Neutrophil (primary cell): ENCODE data around the gene C4A.
"Not testable (repeated sequence)": the region's sequence is repeated elsewhere in the genome, so short reads cannot be mapped to it uniquely, and the experiment has no call there.

ENCODE experiments used
- H3K27ac ChIP-seq: fragments of 200-600 bp; sonication (generic); 2 replicates; pipeline ENCODE4 v1.5.1; 2016; ENCODE audit warnings: mild to moderate bottlenecking, moderate library complexity
- H3K27me3 ChIP-seq: fragments of 200-600 bp; sonication (generic); 2 replicates; pipeline ENCODE4 v1.6.0; 2016; ENCODE audit warnings: mild to moderate bottlenecking
- H3K36me3 ChIP-seq: fragments of 200-600 bp; sonication (generic); 2 replicates; pipeline ENCODE4 v1.5.1; 2017
- H3K4me1 ChIP-seq, 2 experiments: fragments of 200-600 bp in 1 of 2; sonication (generic) in 1 of 2; 1 replicate in 1 of 2; 2 replicates in 1 of 2; pipeline versions ENCODE4 v1.5.1 to v1.6.1; 2013 to 2016; ENCODE audit warnings: low read depth in 1 of 2, low read length in 1 of 2, mild to moderate bottlenecking in 1 of 2, moderate library complexity in 1 of 2; ENCODE audit not compliant: control insufficient read depth in 1 of 2, insufficient read depth in 1 of 2
- H3K4me3 ChIP-seq, 2 experiments: fragments of 200-600 bp in 1 of 2; sonication (generic) in 1 of 2; 1 replicate in 1 of 2; 2 replicates in 1 of 2; pipeline ENCODE4 v1.5.1; 2013 to 2016; ENCODE audit warnings: low read depth in 1 of 2, low read length in 1 of 2, mild to moderate bottlenecking in 1 of 2, moderate library complexity in 1 of 2
- H3K9me3 ChIP-seq: fragments of 200-600 bp; sonication (generic); 2 replicates; pipeline ENCODE4 v1.5.1; 2016

Gene C4A

DNA sequence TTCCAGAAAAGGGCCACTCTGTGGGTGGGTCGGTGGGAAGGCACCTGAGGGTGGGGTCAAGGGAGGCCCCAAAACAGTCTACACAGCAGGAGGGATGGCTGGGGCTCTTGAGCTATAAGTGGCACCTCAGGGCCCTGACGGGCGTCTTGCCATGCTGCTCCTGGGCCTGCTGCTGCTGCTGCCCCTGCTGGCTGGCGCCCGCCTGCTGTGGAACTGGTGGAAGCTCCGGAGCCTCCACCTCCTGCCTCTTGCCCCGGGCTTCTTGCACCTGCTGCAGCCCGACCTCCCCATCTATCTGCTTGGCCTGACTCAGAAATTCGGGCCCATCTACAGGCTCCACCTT, 23.7 kb downstream of the C4A start:
- H3K4me1 ChIP-seq, H3K4me3 ChIP-seq, H3K27ac ChIP-seq, H3K36me3 ChIP-seq, H3K9me3 ChIP-seq, H3K27me3 ChIP-seq: not testable (repeated sequence)

DNA sequence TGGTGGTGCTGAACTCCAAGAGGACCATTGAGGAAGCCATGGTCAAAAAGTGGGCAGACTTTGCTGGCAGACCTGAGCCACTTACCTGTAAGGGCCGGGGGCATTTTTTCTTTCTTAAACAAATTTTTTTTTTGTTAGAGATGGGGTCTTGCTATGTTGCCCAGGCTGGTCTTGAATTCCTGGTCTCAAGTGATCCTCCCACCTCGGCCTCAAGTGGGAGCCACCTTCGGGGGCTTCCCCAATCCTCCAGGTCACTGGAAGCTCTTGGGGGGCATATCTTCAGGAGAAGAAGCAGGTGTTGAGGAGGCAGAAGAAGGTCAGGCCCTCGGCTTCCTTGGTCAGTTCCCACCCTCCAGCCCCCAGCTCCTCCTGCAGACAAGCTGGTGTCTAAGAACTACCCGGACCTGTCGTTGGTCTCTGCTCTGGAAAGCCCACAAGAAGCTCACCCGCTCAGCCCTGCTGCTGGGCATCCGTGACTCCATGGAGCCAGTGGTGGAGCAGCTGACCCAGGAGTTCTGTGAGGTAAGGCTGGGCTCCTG, 24.2 kb downstream of the C4A start:
- H3K27me3 ChIP-seq, H3K4me3 ChIP-seq, H3K36me3 ChIP-seq, H3K9me3 ChIP-seq, H3K27ac ChIP-seq, H3K4me1 ChIP-seq: not testable (repeated sequence)

DNA sequence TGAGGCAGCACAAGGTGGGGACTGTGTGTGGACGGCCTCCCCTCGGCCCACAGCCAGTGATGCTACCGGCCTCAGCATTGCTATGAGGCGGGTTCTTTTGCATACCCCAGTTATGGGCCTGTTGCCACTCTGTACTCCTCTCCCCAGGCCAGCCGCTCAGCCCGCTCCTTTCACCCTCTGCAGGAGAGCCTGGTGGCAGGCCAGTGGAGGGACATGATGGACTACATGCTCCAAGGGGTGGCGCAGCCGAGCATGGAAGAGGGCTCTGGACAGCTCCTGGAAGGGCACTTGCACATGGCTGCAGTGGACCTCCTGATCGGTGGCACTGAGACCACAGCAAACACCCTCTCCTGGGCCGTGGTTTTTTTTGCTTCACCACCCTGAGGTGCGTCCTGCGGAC, 25.2 kb downstream of the C4A start:
- not testable (repeated sequence) for H3K27me3 ChIP-seq, H3K27ac ChIP-seq, H3K9me3 ChIP-seq, H3K36me3 ChIP-seq, H3K4me1 ChIP-seq, H3K4me3 ChIP-seq

- H3K9me3 ChIP-seq, H3K4me1 ChIP-seq, H3K36me3 ChIP-seq, H3K27ac ChIP-seq, H3K4me3 ChIP-seq, H3K27me3 ChIP-seq: not testable (repeated sequence)
Measured at GRCh38 chr6:32008037-32008436, 26.2 kb downstream of the C4A start.

DNA sequence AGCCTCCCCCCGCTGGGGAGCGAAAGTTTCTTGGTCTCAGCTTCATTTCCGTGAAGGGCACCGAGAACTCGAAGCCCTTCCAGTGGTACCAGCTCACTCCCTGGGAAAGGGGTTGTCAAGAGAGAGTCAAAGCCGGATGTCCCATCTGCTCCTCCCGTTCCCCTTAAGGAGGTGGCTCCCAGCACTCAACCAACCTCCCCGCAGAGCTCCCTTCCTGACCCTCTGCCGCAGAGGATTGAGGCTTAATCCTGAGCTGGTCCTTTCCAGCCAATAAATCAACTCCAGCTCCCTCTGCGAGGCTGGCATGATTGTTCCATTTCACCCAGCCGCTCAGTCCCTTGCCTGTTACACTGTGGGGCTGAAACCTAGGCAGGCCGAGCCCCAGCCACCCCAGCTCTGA, 26.8 kb downstream of the C4A start:
- not testable (repeated sequence) for H3K4me3 ChIP-seq, H3K27ac ChIP-seq, H3K36me3 ChIP-seq, H3K4me1 ChIP-seq, H3K27me3 ChIP-seq, H3K9me3 ChIP-seq

- not testable (repeated sequence) for H3K4me3 ChIP-seq, H3K27me3 ChIP-seq, H3K4me1 ChIP-seq, H3K9me3 ChIP-seq, H3K27ac ChIP-seq, H3K36me3 ChIP-seq
Measured at GRCh38 chr6:32009537-32009936, 27.7 kb downstream of the C4A start.

DNA sequence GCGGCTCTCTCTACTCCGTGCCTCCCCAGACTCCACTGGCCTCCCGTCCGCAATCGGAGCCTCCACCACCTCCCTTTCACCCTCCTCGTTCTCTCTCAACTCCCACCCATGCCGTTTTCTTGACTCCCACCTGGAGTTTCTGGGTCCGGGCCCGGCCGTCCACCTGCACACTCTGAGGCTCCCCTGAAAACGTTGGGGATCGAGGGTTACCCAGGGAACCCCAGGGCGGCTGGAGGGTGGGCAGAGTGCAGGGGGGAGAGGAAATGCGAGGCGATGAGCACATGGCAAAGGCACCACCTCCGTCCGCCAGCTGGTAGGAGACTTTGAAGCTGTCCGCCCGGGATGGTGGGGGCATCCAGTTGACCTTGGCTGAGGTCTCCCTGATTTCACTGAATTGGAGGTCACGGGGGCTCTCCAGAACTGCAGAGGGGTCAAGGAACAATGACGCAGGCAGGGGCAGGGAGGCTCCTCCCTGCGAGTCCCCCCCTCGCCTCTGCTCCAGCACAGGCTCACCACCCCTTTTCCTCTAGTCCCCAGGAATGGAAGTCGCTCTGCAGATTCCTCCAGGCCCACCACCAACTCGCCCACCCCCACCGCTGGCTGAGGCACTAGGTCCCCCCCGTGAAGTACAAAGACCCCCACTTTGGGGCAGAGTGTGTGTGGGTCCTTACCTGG, 29.1 kb downstream of the C4A start:
- H3K27ac ChIP-seq, H3K27me3 ChIP-seq, H3K4me1 ChIP-seq, H3K9me3 ChIP-seq, H3K4me3 ChIP-seq, H3K36me3 ChIP-seq: not testable (repeated sequence)

- not testable (repeated sequence) for H3K9me3 ChIP-seq, H3K27me3 ChIP-seq, H3K36me3 ChIP-seq, H3K4me1 ChIP-seq, H3K4me3 ChIP-seq, H3K27ac ChIP-seq
Measured at GRCh38 chr6:32012941-32013617, 31.2 kb downstream of the C4A start.

DNA sequence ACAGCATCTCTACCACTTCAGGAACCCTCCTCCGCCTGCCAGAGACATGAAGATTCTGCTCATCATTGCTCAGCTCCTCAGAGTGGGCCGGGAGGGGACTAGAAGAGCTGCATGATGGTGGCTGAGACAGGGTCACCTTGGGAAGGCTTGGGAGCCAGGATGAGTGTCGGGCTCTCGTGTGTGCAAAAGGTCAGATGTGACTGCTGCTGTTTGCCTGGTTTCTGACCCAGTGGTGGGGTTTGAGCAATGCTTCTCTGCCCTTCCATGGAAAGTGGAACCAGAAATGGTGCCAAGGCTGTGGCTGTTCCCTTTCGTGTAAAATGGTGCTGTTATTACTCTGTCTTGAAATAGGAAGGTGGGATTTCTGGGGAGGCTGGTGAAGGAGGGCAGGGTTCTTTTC, 31.9 kb downstream of the C4A start:
- H3K27ac ChIP-seq, H3K4me3 ChIP-seq, H3K36me3 ChIP-seq, H3K27me3 ChIP-seq, H3K9me3 ChIP-seq, H3K4me1 ChIP-seq: not testable (repeated sequence)

GRCh38 chr6:32014547-32014946, 32.7 kb downstream of the C4A start, which contains the start of gene C4B:
TSS of gene C4B (plus strand) at chr6:32014795. CDS start at chr6:32014846, 51 bp downstream.
- H3K27ac ChIP-seq, H3K4me1 ChIP-seq, H3K9me3 ChIP-seq, H3K4me3 ChIP-seq, H3K36me3 ChIP-seq, H3K27me3 ChIP-seq: not testable (repeated sequence)

DNA sequence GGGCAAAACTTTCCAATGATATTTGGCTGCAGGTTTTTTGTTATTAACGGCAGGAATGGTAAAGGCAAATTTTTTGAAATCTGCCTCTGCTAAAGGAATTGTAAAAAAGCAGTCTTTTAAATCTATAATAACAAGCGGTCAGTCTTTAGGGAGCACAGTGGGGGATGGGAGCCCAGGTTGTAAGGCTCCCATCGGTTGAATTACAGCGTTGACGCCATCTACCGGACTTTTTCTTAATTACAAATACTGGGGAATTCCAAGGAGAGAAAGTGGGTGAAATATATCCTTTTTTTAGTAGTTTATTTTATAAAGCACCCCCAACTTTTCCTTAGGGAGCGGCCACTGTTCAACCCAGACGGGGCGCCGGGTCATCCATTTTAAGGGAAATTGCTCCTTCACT, 40.2 kb downstream of the C4A start:
- not testable (repeated sequence) for H3K4me1 ChIP-seq, H3K36me3 ChIP-seq, H3K27me3 ChIP-seq, H3K4me3 ChIP-seq, H3K9me3 ChIP-seq, H3K27ac ChIP-seq

DNA sequence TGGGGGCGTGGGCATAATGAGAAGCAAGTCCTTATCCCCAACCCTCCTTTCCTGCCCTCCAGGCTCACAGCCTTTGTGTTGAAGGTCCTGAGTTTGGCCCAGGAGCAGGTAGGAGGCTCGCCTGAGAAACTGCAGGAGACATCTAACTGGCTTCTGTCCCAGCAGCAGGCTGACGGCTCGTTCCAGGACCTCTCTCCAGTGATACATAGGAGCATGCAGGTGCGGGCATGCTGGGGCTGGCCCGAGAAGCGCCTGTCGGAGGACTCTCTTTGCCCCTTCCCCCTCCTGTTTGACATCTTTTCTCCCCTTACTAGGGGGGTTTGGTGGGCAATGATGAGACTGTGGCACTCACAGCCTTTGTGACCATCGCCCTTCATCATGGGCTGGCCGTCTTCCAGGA, 46.8 kb downstream of the C4A start:
- not testable (repeated sequence) for H3K27me3 ChIP-seq, H3K4me1 ChIP-seq, H3K27ac ChIP-seq, H3K36me3 ChIP-seq, H3K9me3 ChIP-seq, H3K4me3 ChIP-seq

DNA sequence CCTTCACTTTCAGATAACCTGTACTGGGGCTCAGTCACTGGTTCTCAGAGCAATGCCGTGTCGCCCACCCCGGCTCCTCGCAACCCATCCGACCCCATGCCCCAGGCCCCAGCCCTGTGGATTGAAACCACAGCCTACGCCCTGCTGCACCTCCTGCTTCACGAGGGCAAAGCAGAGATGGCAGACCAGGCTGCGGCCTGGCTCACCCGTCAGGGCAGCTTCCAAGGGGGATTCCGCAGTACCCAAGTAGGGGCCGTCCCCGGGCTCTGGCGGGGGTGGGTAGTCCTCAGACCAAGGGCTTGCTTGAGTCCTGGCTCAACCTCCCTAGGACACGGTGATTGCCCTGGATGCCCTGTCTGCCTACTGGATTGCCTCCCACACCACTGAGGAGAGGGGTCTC, 47.7 kb downstream of the C4A start:
- not testable (repeated sequence) for H3K4me3 ChIP-seq, H3K36me3 ChIP-seq, H3K9me3 ChIP-seq, H3K27ac ChIP-seq, H3K4me1 ChIP-seq, H3K27me3 ChIP-seq

DNA sequence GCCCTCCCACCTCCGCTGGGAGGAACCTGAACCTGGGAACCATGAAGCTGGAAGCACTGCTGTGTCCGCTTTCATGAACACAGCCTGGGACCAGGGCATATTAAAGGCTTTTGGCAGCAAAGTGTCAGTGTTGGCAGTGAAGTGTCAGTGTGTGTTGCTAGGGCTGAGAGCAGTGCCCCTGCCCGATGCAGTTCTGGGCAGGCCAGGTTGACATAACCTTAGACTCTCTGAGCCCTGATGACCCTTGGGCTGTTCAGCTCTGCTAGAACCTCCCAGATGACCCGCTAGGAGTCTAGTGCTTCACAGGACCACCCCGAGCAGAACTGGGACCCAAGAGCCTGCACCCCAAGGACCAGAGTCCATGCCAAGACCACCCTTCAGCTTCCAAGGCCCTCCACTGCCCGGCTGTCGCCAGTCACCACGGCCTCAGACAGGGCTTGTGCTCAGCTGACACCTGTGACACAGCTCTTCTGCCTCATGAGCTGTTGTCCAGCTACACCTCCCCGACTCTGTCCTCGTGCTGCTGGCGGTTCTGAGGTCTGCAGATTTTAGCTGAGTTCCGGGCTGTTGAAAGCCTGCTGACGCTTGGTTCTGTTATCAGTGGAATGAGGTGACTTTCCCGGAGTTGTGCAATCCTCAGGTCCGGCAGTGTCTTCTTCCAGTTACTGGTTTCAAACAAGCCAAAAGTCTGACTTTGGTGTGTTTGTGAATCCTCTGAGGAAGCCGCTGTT, 53.6 kb downstream of the C4A start:
- H3K27me3 ChIP-seq, H3K4me3 ChIP-seq, H3K4me1 ChIP-seq, H3K36me3 ChIP-seq, H3K9me3 ChIP-seq, H3K27ac ChIP-seq: not testable (repeated sequence)
